ENCODE measurements around the gene STK32A. TPM values are rescaled to one million over a fixed set of nuclear protein-coding genes. Genes with fewer than 3 reads are reported as not detected.

STK32A gene
- total RNA-seq, 1 experiment from 2014 or later: not detected

DNA sequence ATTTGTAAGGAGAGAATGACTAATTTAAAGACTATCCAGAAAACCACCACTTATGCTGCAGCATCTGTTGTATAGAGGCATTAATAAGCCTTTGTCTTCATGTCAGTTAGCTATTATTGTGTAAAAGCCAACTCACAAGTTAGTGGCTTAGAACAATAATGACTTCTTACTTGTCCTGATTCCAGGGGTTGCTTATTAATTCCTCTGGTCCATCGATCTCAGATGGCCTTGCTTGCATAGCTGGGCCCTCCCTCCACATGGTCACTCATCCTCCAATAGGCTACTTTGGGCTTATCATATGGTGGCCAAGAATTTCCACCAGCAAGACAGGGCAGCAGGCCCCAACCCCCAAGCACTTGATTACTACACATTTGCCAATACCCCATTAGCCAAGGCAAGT lies 44.5 kb upstream of the STK32A start:
- DNase-seq (ENCODE audit: low read depth, low spot score): no peak
- in situ Hi-C loops (cut with HindIII; ENCODE audit: low pct_unique_long_range_greater_than_20kb, low sequenced_read_pairs): no loop called here
- POLR2A ChIA-PET: no interaction called here

DNA sequence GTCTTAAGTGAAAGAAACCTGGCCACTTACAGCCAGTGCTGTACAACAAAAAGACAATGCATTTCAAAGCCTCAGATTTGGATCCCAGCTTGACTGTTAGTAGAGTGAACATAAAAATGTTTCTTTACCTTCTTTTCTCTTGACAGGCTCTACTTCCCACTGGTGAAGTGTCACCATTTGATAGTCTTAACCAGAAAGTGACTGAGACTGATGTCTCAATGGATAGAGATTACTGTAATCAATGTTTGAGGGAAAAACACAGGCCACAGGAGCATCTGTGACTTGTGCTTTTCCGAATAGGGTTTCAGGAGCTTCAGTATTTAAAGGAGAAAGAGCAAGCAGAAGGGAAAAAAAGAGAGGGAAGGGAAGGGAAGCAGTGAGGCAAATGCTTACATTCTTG lies 41.7 kb upstream of the STK32A start:
- Histone ChIP-seq H3K27me3 (ENCODE audit: control insufficient read depth, insufficient read depth, low read length) (no peaks in the 10 kb centered on the region; the same call in 1 of the 2 replicates), H3K4me1 (ENCODE audit: control insufficient read depth, insufficient read depth, low read length) (no peaks in the 10 kb centered on the region), H3K36me3 (ENCODE audit: control insufficient read depth, insufficient read depth, low read length) (no peaks in the 10 kb centered on the region), H3K27ac (ENCODE audit: low read length) (no peak overlapping the region), H3K9me3 (ENCODE audit: control insufficient read depth, insufficient read depth, low read depth, low read length) (no peaks in the 10 kb centered on the region), H3K4me3 (ENCODE audit: low read depth in 2 of 2, low read length in 2 of 2) (no peak overlapping the region)
- no TSS peak for BruUV-seq (replicated peaks)
- intact Hi-C loops (cut with micrococcal nuclease; ENCODE audit: unreplicated experiment): no loop called here
- ATAC-seq (no peak), DNase-seq (ENCODE audit: low read depth, low spot score) (no peak)
- in situ Hi-C loops (cut with HindIII; ENCODE audit: low pct_unique_long_range_greater_than_20kb, low sequenced_read_pairs): no loop called here
- no peak for TF ChIP-seq POLR2AphosphoS5 (IDR thresholded peaks at IDR 0.05; ENCODE audit: low read depth, low read length)
- ChIA-PET POLR2A (no interaction called here), CTCF (no interaction called here)

More for the DNA sequence above, 44.5 kb upstream of the STK32A start:
- H3K4me1 ChIP-seq (ENCODE audit: control insufficient read depth, insufficient read depth, low read length): no peaks in the 10 kb centered on the region
- H3K27me3 ChIP-seq (ENCODE audit: control insufficient read depth, insufficient read depth, low read length): no peaks in the 10 kb centered on the region; the same call in 1 of the 2 replicates
- no peaks in the 10 kb centered on the region for H3K9me3 ChIP-seq (ENCODE audit: control insufficient read depth, insufficient read depth, low read depth, low read length)
- TF ChIP-seq TCF7L2 (IDR thresholded peaks at IDR 0.05; ENCODE audit: low read depth, low read length): no peak
- TF ChIP-seq REST (IDR thresholded peaks at IDR 0.05; ENCODE audit: insufficient read depth in 1 of 2, low read depth in 2 of 2, low read length in 1 of 2): no peak
- no peak for TF ChIP-seq SIN3A (IDR thresholded peaks at IDR 0.05; ENCODE audit: borderline replicate concordance, insufficient read depth, low read depth, low read length)
- TF ChIP-seq, protein P1, sequence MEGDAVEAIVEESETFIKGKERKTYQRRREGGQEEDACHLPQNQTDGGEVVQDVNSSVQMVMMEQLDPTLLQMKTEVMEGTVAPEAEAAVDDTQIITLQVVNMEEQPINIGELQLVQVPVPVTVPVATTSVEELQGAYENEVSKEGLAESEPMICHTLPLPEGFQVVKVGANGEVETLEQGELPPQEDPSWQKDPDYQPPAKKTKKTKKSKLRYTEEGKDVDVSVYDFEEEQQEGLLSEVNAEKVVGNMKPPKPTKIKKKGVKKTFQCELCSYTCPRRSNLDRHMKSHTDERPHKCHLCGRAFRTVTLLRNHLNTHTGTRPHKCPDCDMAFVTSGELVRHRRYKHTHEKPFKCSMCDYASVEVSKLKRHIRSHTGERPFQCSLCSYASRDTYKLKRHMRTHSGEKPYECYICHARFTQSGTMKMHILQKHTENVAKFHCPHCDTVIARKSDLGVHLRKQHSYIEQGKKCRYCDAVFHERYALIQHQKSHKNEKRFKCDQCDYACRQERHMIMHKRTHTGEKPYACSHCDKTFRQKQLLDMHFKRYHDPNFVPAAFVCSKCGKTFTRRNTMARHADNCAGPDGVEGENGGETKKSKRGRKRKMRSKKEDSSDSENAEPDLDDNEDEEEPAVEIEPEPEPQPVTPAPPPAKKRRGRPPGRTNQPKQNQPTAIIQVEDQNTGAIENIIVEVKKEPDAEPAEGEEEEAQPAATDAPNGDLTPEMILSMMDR (IDR thresholded peaks at IDR 0.05): no peak
- TF ChIP-seq POLR2AphosphoS5 (IDR thresholded peaks at IDR 0.05; ENCODE audit: low read depth, low read length): no peak
- H3K36me3 ChIP-seq (ENCODE audit: control insufficient read depth, insufficient read depth, low read length): no peaks in the 10 kb centered on the region
- ATAC-seq: no peak
- CTCF ChIA-PET: no interaction called here
- BruUV-seq (replicated peaks): no TSS peak
- H3K27ac ChIP-seq (ENCODE audit: low read length): no peak overlapping the region
- intact Hi-C loops (cut with micrococcal nuclease; ENCODE audit: unreplicated experiment): no loop called here
- H3K4me3 ChIP-seq (ENCODE audit: low read depth in 2 of 2, low read length in 2 of 2): no peak overlapping the region

- BruUV-seq (replicated peaks): no TSS peak
- ChIA-PET CTCF (no interaction called here), POLR2A (no interaction called here)
- Histone ChIP-seq H3K4me1 (ENCODE audit: control insufficient read depth, insufficient read depth, low read length) (no peaks in the 10 kb centered on the region), H3K9me3 (ENCODE audit: control insufficient read depth, insufficient read depth, low read depth, low read length) (no peaks in the 10 kb centered on the region), H3K27me3 (ENCODE audit: control insufficient read depth, insufficient read depth, low read length) (no peaks in the 10 kb centered on the region), H3K4me3 (ENCODE audit: low read depth in 2 of 2, low read length in 2 of 2) (no peak overlapping the region), H3K36me3 (ENCODE audit: control insufficient read depth, insufficient read depth, low read length) (no peaks in the 10 kb centered on the region), H3K27ac (ENCODE audit: low read length) (no peak overlapping the region)
- intact Hi-C loops (cut with micrococcal nuclease; ENCODE audit: unreplicated experiment) (no loop called here), in situ Hi-C loops (cut with HindIII; ENCODE audit: low pct_unique_long_range_greater_than_20kb, low sequenced_read_pairs) (no loop called here)
- DNase-seq (ENCODE audit: low read depth, low spot score) (no peak), ATAC-seq (no peak)
- no peak for TF ChIP-seq POLR2AphosphoS5 (IDR thresholded peaks at IDR 0.05; ENCODE audit: low read depth, low read length)
- TF ChIP-seq REST (IDR thresholded peaks at IDR 0.05; ENCODE audit: insufficient read depth in 1 of 2, low read depth in 2 of 2, low read length in 1 of 2): no peak
Observed at GRCh38 chr5:147200004-147200403, 34.8 kb upstream of the STK32A start.
